OCI-LY1 (cell line): ENCODE results near the gene SLC4A5.

ENCODE experiments used
- CTCF ChIP-seq: fragments of 200-600 bp; sonication (generic), shearing (Covaris generic); IDR thresholded peaks from 2 replicates; pipeline ENCODE4 v1.5.1; 2017; ENCODE audit warnings: mild to moderate bottlenecking, antibody characterized with exemption, low read length, moderate library complexity, mixed read lengths
- EZH2 ChIP-seq: fragments of 200-600 bp; sonication (generic), shearing (Covaris generic); IDR thresholded peaks from 2 replicates; pipeline ENCODE4 v1.8.0; 2017; ENCODE audit warnings: borderline replicate concordance, mixed run types, mild to moderate bottlenecking, antibody characterized with exemption, low read length, moderate library complexity, mixed read lengths

DNA sequence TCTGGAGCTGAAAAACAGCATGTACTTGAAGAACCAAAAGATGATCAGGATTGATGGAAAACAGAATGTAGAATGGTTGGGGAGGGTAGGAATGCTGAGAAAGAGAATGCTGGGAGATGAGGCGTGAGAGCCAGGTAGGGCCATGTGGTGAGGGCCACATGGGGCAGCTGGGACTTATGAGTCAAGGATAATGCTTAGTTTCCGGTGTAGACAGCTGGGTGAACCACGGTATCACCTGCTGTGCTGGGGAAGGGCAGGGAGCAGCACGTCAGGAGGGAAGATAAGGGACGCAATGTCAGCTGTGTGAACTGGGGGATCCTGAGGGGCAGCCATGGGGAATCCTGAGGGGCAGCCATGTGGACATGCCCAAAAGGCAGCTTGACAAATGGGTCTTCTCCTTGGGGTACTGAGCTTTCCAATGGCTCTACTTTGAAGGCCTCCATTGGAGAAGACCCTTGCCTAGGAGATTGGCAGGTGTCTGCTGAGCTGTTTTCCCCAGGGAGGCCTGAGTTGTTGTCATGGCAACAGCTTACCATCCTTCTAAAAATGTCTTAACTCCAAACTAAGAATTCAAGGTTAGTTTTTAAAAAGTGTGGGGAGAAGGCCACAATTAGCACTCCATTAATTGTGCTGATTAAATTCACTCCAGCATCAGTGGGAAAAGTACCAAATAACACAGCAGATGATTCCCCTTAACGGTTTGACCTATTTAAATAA, 93.7 kb downstream of the SLC4A5 start:
- TF ChIP-seq CTCF, result no peak
- no peak for TF ChIP-seq EZH2
